IPS-18a (cell line): ENCODE data around the gene TMCC3.

ENCODE experiments used
- H3K27ac ChIP-seq: one replicate; pipeline ENCODE4 v1.5.1; 2013; ENCODE audit warnings: low read length
- H3K27me3 ChIP-seq: one replicate; pipeline ENCODE4 v1.6.1; 2013; ENCODE audit warnings: mild to moderate bottlenecking, low read length; ENCODE audit not compliant: control insufficient read depth, insufficient read depth
- H3K36me3 ChIP-seq: one replicate; pipeline ENCODE4 v1.6.1; 2013; ENCODE audit warnings: low read depth, low read length; ENCODE audit not compliant: control insufficient read depth
- H3K4me1 ChIP-seq: one replicate; pipeline ENCODE4 v1.6.1; 2013; ENCODE audit warnings: low read depth, low read length; ENCODE audit not compliant: control insufficient read depth
- H3K4me3 ChIP-seq: one replicate; pipeline ENCODE4 v1.5.1; 2013; ENCODE audit warnings: low read length
- H3K9ac ChIP-seq: one replicate; pipeline ENCODE4 v1.6.1; 2013; ENCODE audit warnings: mild to moderate bottlenecking, low read length, moderate library complexity
- H3K9me3 ChIP-seq: one replicate; pipeline ENCODE4 v1.6.1; 2013; ENCODE audit warnings: low read depth, low read length; ENCODE audit not compliant: control insufficient read depth

The TMCC3 gene

GRCh38 chr12:94684416-94685142 is 34.2 kb upstream of the TMCC3 start:
- Histone ChIP-seq H3K4me1 (no peaks in the 10 kb centered on the region), H3K9ac (no peak overlapping the region), H3K36me3 (no peaks in the 10 kb centered on the region), H3K4me3 (no peak overlapping the region), H3K9me3 (no peaks in the 10 kb centered on the region), H3K27ac (no peak overlapping the region), H3K27me3 (no peaks in the 10 kb centered on the region)

DNA sequence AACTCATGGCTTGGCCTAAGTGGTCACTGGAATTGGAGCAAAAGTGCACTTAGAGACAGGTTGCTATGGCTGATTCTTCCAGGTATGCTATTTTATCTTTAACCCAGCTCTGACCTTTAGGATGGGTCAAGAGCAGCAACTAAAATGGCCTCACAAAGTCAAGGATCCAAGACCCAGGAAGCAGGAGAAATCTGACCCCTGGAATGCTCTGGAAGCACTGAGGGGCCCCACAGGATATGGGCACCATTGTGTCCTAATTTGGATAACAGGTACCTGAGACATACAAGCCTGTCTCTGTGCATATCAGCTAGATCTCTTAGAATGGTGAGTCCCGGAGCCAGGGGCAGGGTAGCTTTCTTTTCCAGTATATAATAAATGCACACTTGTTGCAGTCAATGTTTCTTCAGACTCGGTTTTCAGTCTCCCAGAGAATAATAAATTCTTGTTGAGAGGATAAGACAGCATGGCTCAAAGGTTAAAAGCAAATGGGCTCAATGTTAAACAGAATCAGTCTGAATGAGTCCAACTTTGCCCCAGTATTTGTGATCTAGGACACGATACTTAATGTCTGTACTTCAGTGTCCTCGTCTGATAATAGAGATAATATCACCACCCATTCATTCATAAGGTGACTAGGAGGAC is 29.3 kb upstream of the TMCC3 start:
- H3K9ac ChIP-seq: no peak overlapping the region
- H3K9me3 ChIP-seq: no peaks in the 10 kb centered on the region
- no peaks in the 10 kb centered on the region for H3K4me1 ChIP-seq
- H3K36me3 ChIP-seq: no peaks in the 10 kb centered on the region
- H3K4me3 ChIP-seq: no peak overlapping the region
- no peak overlapping the region for H3K27ac ChIP-seq
- no peaks in the 10 kb centered on the region for H3K27me3 ChIP-seq

GRCh38 chr12:94678849-94679248 is 28.5 kb upstream of the TMCC3 start:
- Histone ChIP-seq H3K9ac (no peak overlapping the region), H3K36me3 (no peaks in the 10 kb centered on the region), H3K9me3 (no peaks in the 10 kb centered on the region), H3K27ac (no peak overlapping the region), H3K27me3 (no peaks in the 10 kb centered on the region), H3K4me3 (no peak overlapping the region), H3K4me1 (no peaks in the 10 kb centered on the region)

DNA sequence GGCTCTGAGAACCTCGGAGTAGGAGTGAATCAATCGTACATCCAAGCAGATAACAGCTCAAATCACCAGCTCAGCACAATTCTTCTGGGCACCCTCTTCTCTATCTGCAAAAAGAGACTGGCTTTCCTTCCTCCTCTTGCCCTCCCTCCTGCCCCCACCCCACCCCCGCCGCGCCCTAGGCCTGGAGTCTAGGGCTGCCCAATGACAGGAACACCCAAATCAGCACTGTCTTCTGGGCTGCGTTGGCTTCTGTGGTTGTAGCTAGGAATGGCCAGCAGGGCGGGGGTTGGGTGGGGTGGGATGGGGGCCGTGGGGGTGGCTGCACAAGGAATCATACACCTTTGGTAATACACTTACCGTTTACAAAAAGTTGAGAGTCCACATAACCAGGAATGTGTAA is 28.0 kb upstream of the TMCC3 start:
- H3K9me3 ChIP-seq: no peaks in the 10 kb centered on the region
- H3K27me3 ChIP-seq: no peaks in the 10 kb centered on the region
- no peaks in the 10 kb centered on the region for H3K36me3 ChIP-seq
- no peak overlapping the region for H3K4me3 ChIP-seq
- H3K4me1 ChIP-seq: no peaks in the 10 kb centered on the region
- H3K9ac ChIP-seq: no peak overlapping the region
- H3K27ac ChIP-seq: no peak overlapping the region

DNA sequence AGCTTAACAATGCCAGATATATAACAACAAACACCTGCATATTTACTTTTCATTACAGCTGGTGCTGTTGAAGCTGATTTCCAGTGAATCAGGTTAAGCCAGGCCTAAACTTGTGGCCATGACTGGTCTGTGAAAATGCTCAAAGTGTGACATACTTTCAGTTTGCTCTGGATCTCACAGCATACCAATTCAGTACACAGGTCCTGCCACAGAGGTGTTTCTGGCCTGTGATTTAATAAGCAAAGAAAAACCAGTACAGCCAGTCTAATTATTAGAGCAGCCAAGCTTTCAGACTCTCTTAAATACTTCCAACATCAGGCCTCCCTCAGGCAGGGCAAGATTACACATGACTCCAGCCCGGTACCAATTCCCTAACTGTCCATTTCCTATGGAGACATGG is 27.4 kb upstream of the TMCC3 start:
- H3K4me3 ChIP-seq: no peak overlapping the region
- H3K9ac ChIP-seq: no peak overlapping the region
- H3K9me3 ChIP-seq: no peaks in the 10 kb centered on the region
- no peaks in the 10 kb centered on the region for H3K36me3 ChIP-seq
- H3K27ac ChIP-seq: no peak overlapping the region
- H3K4me1 ChIP-seq: no peaks in the 10 kb centered on the region
- H3K27me3 ChIP-seq: no peaks in the 10 kb centered on the region

GRCh38 chr12:94676922-94677321 is 26.6 kb upstream of the TMCC3 start:
- H3K36me3 ChIP-seq: no peaks in the 10 kb centered on the region

GRCh38 chr12:94676031-94676641 is 25.8 kb upstream of the TMCC3 start:
- Histone ChIP-seq H3K4me1 (no peaks in the 10 kb centered on the region), H3K9me3 (no peaks in the 10 kb centered on the region), H3K36me3 (no peaks in the 10 kb centered on the region), H3K27ac (no peak overlapping the region), H3K9ac (no peak overlapping the region), H3K4me3 (no peak overlapping the region), H3K27me3 (no peaks in the 10 kb centered on the region)

More at GRCh38 chr12:94676922-94677321, 26.6 kb upstream of the TMCC3 start:
- Histone ChIP-seq H3K27ac (no peak overlapping the region), H3K9me3 (no peaks in the 10 kb centered on the region), H3K4me3 (no peak overlapping the region), H3K27me3 (no peaks in the 10 kb centered on the region), H3K9ac (no peak overlapping the region), H3K4me1 (no peaks in the 10 kb centered on the region)

- no peaks in the 10 kb centered on the region for H3K27me3 ChIP-seq
- H3K36me3 ChIP-seq: no peaks in the 10 kb centered on the region
- H3K4me3 ChIP-seq: no peak overlapping the region
- no peaks in the 10 kb centered on the region for H3K4me1 ChIP-seq
- H3K9ac ChIP-seq: no peak overlapping the region
- H3K27ac ChIP-seq: no peak overlapping the region
- H3K9me3 ChIP-seq: no peaks in the 10 kb centered on the region
Measured at GRCh38 chr12:94674835-94675234, 24.5 kb upstream of the TMCC3 start.

GRCh38 chr12:94674051-94674451 is 23.7 kb upstream of the TMCC3 start:
- no peaks in the 10 kb centered on the region for H3K4me1 ChIP-seq
- H3K36me3 ChIP-seq: no peaks in the 10 kb centered on the region
- no peaks in the 10 kb centered on the region for H3K9me3 ChIP-seq
- no peaks in the 10 kb centered on the region for H3K27me3 ChIP-seq
- H3K4me3 ChIP-seq: no peak overlapping the region
- no peak overlapping the region for H3K9ac ChIP-seq
- no peak overlapping the region for H3K27ac ChIP-seq

DNA sequence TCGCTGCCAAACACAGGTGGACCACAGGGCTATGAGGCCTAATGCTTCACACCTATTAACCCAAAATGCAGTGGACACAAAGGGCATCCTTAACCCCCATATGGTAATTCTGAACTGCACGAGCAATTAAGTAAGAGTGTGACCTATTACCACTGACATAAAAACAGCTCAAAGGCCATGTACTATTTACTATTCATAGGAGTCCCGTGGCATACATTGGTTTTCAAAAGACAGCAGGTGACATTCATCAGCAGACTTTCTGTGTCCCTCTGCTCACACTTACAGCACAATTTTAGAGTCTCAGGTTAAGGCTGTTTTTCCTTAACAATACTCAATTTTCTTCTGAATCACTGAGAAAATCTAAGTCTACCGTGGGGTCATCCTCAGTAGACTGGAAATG is 23.1 kb upstream of the TMCC3 start:
- Histone ChIP-seq H3K27me3 (no peaks in the 10 kb centered on the region), H3K4me1 (no peaks in the 10 kb centered on the region), H3K9ac (no peak overlapping the region), H3K36me3 (no peaks in the 10 kb centered on the region), H3K9me3 (no peaks in the 10 kb centered on the region), H3K4me3 (no peak overlapping the region), H3K27ac (no peak overlapping the region)

GRCh38 chr12:94671917-94672316 is 21.6 kb upstream of the TMCC3 start:
- Histone ChIP-seq H3K27me3 (no peaks in the 10 kb centered on the region), H3K9me3 (no peaks in the 10 kb centered on the region), H3K4me1 (no peaks in the 10 kb centered on the region), H3K4me3 (no peak overlapping the region), H3K9ac (no peak overlapping the region), H3K27ac (no peak overlapping the region), H3K36me3 (no peaks in the 10 kb centered on the region)

DNA sequence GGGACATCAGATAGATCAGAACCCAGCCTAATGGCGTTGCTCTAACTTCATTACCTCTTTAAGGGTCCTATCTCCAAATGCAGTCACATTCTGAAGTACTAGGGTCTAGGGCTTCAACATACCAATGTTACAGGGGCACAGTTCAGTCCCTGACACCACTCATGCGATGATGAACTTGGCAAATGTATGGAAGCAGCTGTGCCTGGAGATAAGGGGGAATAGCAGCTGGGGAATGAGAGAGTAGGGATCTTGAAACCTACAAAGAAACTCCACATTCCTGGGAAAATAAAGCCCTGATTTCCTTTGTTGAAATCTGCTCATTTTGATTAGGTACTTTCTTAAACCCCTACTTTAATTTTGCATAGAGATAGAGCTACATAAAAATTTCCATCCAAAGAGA is 20.5 kb upstream of the TMCC3 start:
- no peak overlapping the region for H3K9ac ChIP-seq
- no peaks in the 10 kb centered on the region for H3K4me1 ChIP-seq
- no peaks in the 10 kb centered on the region for H3K9me3 ChIP-seq
- H3K4me3 ChIP-seq: no peak overlapping the region
- H3K27me3 ChIP-seq: no peaks in the 10 kb centered on the region
- no peaks in the 10 kb centered on the region for H3K36me3 ChIP-seq
- H3K27ac ChIP-seq: no peak overlapping the region
